Measurements from ENCODE around the gene ANKRD9.
"Not testable (repeated sequence)": the region's sequence is repeated elsewhere in the genome, so short reads cannot be mapped to it uniquely, and the experiment has no call there.

ANKRD9 gene

DNA sequence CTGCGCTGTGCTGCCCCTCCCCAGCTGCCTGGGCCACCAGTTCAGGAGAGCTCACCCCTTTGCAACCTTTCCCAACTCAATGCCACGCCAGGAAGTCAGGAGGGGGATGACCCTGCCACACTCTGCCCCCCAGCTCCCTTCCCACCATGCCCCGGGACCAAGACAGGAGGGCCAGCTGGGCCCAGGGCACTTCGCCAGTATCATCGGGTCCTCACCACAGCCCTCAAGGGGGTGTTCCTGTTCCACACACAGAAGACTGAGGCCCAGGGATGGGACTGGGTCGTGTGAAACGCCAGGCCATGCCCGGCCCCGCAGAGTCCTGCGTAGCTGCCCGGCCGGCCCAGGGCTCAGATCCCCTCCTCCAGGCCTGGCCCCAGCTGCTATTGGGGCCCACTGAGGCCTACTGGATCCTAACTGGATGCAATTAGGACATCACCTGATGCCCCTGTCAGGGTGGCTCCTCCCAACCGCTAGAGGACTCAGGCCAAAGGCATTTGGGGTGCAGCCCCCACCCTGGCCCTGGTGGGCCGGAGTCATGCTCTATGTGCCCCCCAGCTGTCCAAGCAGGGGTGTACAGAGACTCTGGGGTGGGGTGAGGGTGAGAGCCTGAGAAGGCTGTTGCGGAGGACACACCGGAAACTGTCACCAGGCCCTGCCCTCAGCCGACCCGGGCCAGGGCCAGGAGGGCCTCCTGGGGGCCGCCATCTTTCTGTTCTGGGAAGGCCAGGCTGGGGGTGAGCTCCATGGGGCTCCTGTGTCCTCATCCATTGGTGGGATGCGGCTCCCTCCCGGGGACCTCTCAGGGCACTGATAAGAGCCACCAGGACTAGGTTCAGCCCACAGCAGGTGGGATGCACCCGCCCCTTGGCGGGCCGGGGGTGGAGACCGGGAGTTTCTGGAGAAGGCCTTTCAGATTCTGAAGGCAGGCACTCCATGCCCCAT is 29.3 kb upstream of the ANKRD9 start:
- DNase-seq, result no peak

DNA sequence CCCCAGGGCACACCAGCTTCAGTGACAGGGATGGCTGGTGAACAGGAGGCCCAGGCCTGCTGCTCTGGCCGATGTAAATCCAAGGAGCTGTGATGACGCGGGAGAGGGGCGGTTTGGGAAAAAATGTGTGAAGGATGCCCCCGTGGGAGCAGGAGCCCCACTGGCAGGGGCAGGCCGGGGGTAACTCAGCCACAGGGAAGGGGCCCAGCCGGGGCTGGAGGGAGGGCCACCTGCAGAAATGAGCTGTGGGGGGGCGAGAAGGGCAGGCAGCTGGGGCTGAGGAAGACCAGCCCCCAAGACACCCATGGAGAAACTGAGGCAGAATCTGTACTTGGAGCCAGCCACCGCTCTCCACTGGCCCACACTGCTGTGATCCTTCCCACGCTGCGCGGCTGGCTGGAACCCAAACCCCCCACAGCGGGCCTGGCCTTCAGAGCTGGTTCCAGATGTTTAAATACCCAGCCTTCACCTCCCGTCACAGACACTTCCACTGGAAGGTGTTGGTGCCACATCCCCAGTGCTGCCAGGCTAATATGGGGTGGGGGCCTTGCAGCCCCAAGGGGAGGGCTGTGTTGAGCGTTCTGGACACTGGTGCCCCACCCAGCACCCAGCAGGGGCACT is 28.5 kb upstream of the ANKRD9 start:
- no peak for DNase-seq

DNA sequence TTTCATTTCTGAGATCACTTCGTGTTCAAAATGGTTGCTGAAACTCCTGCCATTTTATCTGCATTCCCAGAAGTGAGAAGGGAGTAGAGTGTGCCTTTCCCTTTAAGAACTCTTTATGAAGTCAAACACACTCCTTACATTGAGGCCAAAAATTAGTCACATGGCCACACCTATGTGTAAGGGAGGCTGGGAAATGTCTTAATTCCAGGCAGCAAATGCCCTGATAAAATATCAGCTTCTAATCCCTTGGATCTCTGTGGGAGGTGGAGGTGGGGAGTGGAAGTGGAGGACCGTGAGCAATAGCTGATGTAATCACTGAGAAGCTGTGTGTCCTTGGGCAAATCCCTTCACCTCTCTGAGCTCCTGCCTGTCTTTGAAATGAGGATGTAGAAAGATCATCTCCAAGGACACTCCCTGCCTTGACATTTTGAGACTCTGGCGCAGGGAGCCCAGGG is 22.7 kb upstream of the ANKRD9 start:
- DNase-seq, result no peak

DNA sequence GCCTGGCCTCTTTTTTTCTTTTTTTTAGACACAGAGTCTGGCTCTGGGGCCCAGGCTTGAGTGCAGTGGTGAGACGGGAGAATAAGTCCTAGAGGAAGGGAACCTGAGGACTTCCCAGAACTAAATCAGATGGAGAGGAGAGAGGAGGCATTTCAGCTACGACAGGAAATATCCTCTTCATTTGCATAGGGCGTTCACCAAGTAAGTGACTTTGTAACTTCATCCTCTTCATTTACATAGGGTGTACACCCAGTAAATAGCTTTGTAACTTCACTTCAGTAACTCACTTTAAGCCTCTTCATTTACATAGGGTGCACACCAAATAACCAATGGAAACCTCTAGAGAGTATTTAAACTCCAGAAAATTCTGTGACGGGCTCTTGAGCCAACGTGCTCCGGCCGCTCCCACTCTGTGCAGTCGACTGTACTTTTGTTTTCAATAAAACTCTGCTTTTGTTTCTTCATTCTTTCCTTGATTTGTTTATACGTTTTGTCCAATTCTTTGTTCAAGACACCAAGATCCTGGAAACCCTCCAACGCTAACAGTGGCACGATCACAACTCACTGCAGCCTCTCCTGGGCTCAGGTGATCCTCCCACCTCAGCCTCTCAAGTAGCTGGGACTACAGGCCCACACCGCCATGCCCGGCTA is 21.4 kb upstream of the ANKRD9 start:
- no peak for DNase-seq

DNA sequence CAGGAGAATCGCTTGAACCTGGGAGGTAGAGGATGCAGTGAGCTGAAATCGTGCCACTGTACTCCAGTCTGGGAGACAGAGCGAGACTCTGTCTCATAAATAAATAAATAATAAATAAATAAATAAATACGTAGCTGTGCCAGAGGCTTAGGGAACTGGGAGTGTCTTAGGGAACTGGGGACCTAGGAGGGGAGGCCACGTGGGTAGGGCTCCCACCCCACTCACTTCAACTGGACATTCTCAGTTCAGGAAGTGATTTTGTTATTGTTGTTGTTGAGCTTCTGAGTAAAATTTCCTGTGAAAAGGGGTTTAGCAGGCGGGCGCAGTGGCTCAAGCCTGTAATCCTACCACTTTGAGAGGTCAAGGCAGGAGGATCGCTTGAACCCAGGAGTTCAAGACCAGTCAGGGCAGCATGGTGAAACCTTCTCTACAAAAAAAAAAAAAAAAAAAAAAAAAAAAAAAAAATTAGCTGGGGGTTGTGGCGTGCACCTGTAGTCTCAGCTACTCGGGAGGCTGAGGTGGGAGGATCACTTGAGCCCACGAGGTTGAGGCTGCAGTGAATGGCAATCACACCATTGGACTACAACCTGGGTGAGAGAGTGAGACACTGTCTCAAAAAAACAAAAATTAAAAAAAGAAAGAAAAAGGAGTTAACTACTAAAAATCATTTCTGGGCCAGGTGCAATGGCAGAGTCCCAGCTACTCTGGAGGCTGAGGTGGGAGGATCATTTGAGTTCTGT is 19.0 kb upstream of the ANKRD9 start:
- DNase-seq, result no peak

DNA sequence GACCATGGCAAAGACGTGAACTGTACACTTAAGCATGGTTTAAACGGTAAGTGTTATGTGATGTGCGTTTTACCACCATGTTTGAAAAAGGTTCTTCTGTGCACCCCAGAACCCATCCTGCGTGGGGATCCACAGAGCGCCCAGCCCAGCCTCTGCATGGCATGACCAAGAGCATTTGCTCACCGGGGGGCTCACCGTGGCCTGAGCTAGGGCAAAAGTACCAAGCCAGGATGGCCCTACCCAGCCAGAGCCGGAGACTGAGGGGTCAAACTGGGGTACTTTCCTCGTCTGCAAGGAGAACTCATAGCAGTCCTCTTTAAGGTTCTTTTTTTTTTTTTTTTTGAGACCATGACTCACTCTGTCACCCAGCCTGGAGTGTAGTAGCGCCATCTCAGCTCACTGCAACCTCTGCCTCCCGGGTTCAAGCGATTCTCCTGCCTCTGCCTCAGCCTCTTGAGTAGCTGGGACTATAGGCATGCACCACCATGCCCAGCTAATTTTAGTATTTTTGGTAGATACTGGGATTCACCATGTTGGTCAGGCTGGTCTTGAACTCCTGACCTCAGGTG is 16.4 kb upstream of the ANKRD9 start:
- DNase-seq, result no peak

DNA sequence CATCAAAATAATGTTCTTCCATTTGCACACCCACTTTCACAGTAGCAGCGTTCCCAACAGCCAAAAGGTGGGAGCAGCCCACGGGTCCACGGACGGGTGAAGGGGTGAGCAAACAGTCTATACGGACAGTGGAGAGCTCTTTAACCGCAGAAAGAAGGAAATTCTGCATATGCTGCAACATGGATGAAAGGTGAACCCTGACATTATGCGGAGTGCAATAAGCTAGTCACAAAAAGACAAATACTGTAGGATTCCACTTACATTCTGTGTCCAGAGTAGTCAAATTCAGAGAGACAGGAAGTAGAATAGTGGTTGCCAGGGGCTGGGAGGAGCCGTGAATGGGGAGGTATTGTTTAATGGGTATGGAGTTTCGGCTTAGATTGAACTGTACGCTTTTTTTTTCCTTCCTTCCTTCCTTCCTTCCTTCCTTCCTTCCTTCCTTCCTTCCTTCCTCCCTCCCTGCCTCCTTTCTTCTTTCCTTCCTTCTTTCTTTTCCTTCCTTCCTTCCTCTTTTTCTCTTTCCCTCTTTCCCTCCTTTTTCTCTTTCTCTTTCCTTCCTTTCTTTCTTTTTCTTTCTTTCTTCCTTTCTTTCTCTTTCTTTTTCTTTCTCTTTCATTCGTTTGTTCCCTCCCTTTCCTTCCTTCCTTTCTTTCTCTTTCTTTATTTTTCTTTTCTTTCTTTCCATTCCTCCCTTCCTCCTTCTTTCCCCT is 15.8 kb upstream of the ANKRD9 start:
- no peak for DNase-seq

DNA sequence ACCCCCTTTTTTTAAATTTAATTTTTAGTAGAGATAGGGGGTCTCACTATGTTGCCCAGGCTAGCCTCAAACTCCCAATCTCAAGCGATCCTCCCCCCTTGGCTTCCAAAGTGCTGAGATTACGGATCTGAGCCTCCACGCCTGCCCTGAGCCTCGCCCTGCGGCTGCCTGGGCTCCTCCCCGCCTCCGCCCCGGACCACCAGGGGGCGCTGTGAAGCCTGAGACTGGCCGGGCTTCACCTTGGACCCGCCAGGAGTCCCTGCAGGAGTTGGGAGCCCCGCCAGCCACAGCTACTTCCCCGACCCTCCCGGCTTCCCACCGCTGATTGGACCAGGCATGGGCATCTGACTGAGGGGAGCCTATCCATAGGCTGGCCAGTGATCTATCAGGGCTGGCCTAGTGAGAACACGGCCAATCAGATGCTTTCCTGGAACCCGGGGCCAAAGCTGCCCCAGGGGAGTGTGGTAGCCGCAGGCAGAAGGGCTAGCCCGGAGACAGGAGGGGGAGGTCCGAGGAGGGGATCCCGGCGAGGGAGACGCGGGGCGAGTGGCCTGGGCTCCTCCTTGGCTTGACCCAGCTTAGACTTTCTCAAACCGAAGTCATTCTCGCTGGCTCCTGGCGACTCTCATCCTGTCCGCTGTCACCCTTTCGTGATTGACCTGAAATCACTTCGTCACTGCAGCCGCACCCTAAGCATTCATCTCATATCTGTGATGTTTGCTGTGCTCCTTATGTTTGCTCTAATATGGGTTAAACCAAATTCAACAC is 15.1 kb upstream of the ANKRD9 start:
- DNase-seq, result peak; percentile 74

DNA sequence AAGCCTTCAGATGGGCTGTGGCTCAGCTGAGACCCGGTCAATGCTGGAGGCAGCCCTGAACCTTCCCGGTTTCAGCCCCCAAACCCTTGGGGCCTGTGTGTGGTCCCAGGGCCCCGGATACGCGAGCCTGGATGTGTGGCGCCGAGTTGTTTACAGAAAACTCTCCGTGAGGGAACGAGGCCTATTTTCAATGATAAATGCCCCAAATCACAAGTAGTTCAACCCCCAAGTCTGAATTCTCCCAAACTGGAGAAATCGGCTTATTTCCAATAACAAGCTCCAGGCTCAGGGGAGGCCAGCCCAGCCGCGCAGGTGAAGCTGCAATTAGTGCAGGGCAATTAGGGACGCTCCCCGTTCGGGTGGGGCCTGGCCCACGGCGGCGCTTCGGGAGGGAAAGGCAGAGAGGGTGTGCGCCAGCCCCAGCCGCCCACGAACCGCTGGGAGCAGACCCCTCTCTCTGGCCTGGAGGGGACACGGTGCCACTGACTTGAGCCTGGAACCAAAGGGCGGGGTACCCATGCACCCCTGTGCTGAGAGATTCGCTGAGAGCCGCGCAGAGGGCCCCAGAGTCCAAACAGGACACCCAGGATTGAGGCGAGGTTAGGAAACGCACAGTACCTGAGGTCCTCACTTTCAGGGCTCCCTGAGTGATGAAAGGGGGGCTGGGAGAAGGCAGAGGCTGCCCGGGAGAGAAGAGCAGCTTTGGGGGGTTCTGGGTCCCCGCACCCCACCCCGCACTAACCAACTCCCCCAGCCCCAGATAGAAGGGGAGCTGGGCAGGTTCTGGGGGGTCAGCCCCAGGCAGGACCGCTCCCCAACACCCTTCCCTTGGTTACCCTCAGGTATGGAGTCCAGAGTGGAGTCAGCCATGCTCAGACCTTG is 14.2 kb upstream of the ANKRD9 start:
- no peak for DNase-seq

DNA sequence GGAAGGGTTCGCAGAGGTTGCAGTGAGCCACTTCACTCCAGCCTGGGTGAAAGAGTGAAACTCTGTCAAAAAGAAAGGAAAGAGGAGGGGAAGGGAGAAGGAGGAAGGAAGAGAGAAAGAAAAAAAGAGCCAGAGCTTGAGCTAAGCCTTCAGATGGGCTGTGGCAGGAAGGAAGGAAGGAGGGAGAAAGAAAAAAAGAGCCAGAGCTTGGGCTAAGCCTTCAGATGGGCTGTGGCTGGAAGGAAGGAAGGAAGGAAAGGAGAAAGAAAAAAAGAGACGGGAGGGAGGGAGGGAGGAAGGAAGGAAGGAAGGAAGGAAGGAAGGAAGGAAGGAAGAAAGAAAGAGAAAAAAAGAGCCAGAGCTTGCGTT is 13.6 kb upstream of the ANKRD9 start:
- no peak for DNase-seq

DNA sequence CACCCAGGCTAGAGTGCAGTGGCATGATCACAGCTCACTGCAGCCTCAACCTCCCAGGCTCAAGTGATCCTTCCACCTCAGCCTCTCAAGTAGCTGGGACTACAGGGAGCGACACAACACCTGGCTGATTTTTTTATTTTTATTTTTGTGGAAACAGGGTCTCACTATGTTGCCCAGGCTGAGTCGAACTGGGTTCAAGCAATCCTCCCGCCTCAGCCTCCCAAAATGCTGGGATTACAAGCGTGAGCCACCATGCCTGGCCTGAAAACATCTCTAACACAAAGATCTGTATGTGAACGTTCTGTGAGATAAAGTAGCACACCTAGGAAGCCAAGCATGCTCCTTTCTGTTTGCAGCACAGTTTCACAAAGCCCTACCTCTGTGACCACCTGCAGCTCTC is 10.1 kb upstream of the ANKRD9 start:
- not testable (repeated sequence) for DNase-seq

DNA sequence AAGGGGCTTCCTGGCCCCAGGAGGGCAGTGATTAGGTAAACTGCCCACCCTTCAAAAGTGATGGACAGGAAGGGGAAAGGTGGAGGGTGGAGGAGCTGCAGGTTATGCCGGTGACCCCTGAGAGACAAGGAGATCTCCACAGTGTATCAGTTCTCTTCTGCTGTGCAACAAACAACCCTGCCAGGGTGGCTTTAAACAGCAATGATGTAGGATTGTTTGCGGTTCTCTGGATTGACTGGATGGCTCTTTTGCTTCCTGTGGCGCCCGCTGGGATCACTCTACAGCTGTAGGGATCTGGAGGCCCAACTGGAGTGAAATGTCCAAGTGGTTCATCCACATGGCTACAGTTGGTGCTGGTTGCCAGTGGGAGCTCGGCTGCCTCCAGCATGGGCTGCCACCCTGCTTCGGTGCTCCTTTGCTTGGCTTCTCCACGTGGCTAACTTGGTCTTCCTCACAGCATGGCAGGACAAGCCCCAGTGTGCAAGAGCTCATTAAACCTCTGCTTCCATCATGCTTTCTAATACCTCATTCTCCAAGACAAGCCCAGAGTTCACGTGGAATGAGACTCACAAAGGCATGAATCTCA is 8.6 kb upstream of the ANKRD9 start:
- no peak for DNase-seq

DNA sequence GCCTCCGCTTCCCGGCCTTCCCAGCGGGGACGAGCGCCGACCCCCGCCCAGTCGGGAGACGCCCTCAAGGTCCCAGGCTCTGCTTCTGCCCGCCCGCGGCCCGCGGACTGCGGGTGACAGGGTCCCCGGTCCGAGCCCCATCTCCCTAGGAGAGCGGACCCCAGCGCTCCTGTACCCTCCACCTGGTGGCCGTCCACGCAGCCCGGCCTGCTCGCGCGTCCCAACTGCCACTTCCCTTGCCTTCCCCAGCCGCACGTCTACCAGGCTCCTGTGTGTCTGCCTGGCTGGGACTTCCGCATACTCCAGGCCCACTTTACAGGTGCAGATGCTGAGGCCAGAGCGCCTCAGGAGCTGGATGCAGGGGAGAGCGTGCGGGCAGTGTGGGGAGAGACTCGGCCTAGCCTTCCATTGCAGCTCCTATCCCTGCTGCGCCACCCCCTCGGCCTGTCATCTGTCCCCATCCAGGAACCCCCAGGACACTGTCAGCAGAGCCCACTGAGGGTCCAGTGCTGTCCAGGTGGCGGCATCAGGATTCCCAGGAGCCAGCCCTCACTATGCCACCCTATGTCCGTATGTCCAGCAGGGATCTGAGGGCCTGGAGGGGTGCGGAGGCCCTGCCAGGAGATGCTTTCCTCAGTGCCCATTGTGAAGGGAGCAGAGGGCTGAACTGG is 8.0 kb upstream of the ANKRD9 start:
- no peak for DNase-seq

DNA sequence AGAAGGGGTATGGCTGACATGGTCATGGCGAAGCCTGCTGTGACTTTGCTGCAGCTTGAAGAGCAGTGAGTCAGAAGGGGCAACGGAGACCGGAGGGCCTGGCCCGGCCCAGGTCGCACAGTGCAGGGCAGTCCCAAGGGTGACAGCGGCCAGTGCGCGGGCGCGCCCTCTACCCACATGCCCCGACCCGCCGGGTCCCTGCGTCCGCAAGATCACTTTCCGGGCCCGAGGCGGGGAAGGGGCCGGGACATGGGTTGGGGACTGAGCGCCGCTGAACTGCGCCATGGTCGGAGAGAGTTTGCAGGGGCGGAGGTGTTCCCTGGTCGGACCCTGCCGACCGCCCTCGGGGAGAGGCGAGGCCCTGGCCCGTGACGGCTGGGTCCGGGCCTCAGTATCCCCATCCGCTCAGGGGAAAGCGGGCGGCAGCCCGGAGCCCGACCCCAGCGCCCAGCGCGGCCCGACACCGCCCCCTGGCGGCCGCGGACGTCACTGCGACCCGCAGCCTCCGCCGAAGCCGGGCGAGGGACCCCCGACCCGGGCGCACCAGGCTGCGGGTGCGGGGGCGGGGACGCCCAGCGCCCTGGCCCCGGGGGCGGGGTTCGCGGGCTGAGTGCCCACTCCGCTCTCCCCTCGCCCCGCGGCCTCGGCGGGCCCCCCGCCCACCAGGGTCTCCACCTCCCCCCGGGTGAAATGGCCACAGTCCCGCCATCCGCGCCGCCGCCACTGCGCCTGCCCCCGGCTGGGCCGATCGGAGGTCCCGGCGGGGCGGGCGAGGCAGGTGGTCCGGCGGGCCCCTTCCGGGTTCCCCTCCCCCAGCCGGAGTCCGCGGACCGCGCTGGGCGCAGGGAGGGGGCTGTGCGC is 7.2 kb upstream of the ANKRD9 start:
- no peak for DNase-seq

DNA sequence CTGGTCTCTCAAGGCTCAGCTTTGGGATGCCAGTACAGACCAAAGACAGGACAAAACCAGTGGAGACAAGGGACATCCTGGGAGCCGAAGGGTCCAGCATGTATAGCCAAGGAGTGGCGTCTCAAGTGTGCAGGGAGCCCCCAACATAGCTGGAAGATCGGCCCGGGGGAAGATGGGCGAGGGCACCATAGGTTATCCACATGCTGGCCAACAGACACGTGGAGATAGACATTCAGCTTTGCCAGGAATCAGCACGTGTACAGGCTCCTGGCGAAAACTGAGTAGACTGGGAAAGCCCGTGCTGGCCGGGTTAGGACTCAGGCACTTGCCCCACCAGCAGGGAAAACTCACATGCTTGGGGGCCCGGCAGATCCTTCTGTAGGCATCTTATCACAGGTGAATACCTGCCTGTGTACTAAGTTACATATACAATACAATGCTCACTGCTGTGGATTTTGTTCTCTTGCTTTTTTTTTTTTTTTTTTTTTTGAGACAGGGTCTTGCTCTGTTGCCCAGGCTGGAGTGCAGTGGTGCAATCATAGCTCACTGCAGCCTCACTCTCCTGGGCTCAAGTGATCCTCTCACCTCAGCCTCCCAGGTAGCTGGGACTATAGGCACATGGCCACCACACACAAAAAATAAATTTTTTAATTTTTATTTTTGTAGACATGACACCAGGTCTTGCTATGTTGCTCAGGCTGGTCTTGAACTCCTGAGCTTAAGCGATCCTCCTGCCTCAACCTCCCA is 5.6 kb upstream of the ANKRD9 start:
- DNase-seq, result no peak

DNA sequence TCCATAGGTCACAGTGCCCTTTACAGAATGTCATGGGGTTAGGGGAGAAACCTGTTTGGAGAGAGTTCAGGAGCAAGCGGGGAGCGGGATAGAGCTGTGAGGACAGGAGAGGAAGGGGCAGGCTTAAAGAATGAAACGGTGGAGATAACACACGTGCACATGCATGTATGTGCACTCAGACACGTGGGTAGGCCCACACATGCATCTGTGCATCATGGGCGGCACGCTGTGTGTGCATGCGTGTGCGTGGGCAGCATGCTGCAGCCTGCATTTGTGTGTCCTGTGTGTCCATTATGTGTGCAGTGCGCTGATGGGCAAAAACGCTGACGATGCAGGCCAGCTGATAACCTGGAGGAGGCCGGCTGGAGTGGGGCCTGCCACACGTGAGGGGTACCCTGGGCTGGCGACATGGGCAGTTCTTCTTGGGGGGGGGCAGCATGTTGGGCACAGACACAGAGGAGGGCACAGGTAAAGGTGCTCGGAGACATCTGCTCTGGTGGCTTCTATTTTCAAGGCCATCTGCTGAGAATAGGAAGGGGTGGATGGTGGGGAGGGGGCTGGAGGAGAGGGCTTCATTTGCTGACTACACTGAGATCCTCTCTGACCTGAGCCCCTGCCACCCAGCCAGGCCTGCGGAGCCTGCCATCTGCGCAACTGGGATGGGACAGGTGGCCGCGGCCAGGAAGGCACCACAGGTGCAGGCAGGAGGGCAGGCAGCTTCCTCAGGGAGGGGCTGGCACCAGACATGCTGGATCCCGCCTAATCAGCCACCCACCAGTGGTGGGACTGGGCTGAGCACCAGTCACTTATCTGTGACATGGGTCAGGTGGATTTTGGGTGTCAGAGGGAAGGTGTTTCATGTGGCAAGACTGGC is 4.6 kb upstream of the ANKRD9 start:
- no peak for DNase-seq
